ENCODE results near the gene NPFFR2.

DNA sequence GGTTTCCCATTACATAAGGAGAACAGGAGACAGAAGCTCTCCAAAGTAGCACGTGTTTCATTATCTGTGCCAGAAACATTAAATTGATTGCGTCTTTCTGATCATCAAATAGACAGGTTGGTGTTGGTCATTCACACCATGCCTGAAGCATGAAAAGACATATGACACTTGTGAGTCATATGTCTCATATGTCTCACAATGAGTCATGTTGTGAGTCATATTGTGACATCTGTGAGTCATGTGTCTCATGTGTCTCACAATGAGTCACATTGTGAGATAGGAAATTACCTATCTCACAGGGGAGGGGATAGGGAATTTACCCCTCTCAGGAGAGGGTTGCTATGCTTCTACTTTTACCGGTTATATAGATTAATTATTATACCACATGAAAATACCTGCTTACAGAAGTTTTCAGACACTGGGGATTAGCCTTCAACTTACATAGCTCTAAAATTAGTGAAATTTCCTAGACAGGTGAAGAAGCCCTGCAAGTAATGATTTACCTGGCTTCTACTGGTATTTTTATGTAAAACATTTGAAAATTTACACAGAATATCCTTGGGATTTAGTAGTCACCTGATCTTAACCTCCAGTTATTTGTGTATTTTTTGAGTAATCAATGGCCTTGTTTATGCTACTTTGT lies 80.8 kb downstream of the NPFFR2 start:
- TF ChIP-seq, protein P1, sequence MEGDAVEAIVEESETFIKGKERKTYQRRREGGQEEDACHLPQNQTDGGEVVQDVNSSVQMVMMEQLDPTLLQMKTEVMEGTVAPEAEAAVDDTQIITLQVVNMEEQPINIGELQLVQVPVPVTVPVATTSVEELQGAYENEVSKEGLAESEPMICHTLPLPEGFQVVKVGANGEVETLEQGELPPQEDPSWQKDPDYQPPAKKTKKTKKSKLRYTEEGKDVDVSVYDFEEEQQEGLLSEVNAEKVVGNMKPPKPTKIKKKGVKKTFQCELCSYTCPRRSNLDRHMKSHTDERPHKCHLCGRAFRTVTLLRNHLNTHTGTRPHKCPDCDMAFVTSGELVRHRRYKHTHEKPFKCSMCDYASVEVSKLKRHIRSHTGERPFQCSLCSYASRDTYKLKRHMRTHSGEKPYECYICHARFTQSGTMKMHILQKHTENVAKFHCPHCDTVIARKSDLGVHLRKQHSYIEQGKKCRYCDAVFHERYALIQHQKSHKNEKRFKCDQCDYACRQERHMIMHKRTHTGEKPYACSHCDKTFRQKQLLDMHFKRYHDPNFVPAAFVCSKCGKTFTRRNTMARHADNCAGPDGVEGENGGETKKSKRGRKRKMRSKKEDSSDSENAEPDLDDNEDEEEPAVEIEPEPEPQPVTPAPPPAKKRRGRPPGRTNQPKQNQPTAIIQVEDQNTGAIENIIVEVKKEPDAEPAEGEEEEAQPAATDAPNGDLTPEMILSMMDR (IDR thresholded peaks at IDR 0.05; ENCODE audit: insufficient read depth, low read depth, low read length): no peak
- TF ChIP-seq EZH2 (IDR thresholded peaks at IDR 0.05; ENCODE audit: insufficient read depth, low read length): no peak
